Measurements from ENCODE around the gene GPC5. TPM values are rescaled to one million over a fixed set of nuclear protein-coding genes. Genes with fewer than 3 reads are reported as not detected.
A peak's percentile ranks its signal among the peaks of the same experiment; 100 is the strongest.

The GPC5 gene
- polyA plus RNA-seq, 1 experiment: not detected

- TF ChIP-seq CTCF (IDR thresholded peaks at IDR 0.05; ENCODE audit: insufficient read depth, low read depth, low read length): no peak
- H3K27me3 ChIP-seq (ENCODE audit: control insufficient read depth, insufficient read depth, low read length): no peaks in the 10 kb centered on the region
- peak; percentile 49 for DNase-seq (ENCODE audit: low read depth)
- H3K36me3 ChIP-seq (ENCODE audit: control insufficient read depth, insufficient read depth, low read length): no peaks in the 10 kb centered on the region
- H3K4me3 ChIP-seq (ENCODE audit: low read depth, low read length): no peak overlapping the region
- POLR2A ChIA-PET: no interaction called here
- CTCF ChIA-PET: no interaction called here
Measured at GRCh38 chr13:92842145-92842544, 1443.7 kb downstream of the GPC5 start.

- Histone ChIP-seq H3K27me3 (ENCODE audit: control insufficient read depth, insufficient read depth, low read length) (no peaks in the 10 kb centered on the region), H3K36me3 (ENCODE audit: control insufficient read depth, insufficient read depth, low read length) (no peaks in the 10 kb centered on the region), H3K4me3 (ENCODE audit: low read depth, low read length) (no peak overlapping the region)
- ChIA-PET CTCF (no interaction called here), POLR2A (no interaction called here)
- no peak for TF ChIP-seq CTCF (IDR thresholded peaks at IDR 0.05; ENCODE audit: insufficient read depth, low read depth, low read length)
- DNase-seq (ENCODE audit: low read depth): no peak
Measured at GRCh38 chr13:92843549-92843948, 1445.1 kb downstream of the GPC5 start.

GRCh38 chr13:92849381-92849780, 1451.0 kb downstream of the GPC5 start:
- POLR2A ChIA-PET: no interaction called here
- Histone ChIP-seq H3K36me3 (ENCODE audit: control insufficient read depth, insufficient read depth, low read length) (no peaks in the 10 kb centered on the region), H3K27me3 (ENCODE audit: control insufficient read depth, insufficient read depth, low read length) (no peaks in the 10 kb centered on the region), H3K4me3 (ENCODE audit: low read depth, low read length) (no peak overlapping the region)
- no peak for DNase-seq (ENCODE audit: low read depth)
- TF ChIP-seq CTCF (IDR thresholded peaks at IDR 0.05; ENCODE audit: insufficient read depth, low read depth, low read length): no peak
- CTCF ChIA-PET: no interaction called here

- CTCF ChIA-PET: no interaction called here
- no peaks in the 10 kb centered on the region for H3K27me3 ChIP-seq (ENCODE audit: control insufficient read depth, insufficient read depth, low read length)
- H3K4me3 ChIP-seq (ENCODE audit: low read depth, low read length): no peak overlapping the region
- no peaks in the 10 kb centered on the region for H3K36me3 ChIP-seq (ENCODE audit: control insufficient read depth, insufficient read depth, low read length)
- TF ChIP-seq CTCF (IDR thresholded peaks at IDR 0.05; ENCODE audit: insufficient read depth, low read depth, low read length): no peak
- POLR2A ChIA-PET: no interaction called here
- DNase-seq (ENCODE audit: low read depth): no peak
Measured at GRCh38 chr13:92864584-92865284, 1466.3 kb downstream of the GPC5 start.

- no peak for TF ChIP-seq CTCF (IDR thresholded peaks at IDR 0.05; ENCODE audit: insufficient read depth, low read depth, low read length)
- no peaks in the 10 kb centered on the region for H3K36me3 ChIP-seq (ENCODE audit: control insufficient read depth, insufficient read depth, low read length)
- CTCF ChIA-PET: interaction anchor here (1.0 kb wide), 1 partner anchor 13 kb away, joined by 4 read pairs; no protein-coding TSS in a partner anchor
- H3K27me3 ChIP-seq (ENCODE audit: control insufficient read depth, insufficient read depth, low read length): no peaks in the 10 kb centered on the region
- H3K4me3 ChIP-seq (ENCODE audit: low read depth, low read length): no peak overlapping the region
- DNase-seq (ENCODE audit: low read depth): no peak
- POLR2A ChIA-PET: no interaction called here
Measured at GRCh38 chr13:92873029-92873428, 1474.6 kb downstream of the GPC5 start.
